ENCODE data around the gene KDM5B. TPM values are rescaled to one million over a fixed set of nuclear protein-coding genes. Genes with fewer than 3 reads are reported as not detected.

KDM5B gene
- total and polyA plus RNA-seq, 2 of the 8 experiments (the other 6 are each of a cell fraction or from before 2014, with no cell fraction given) = 73.3 to 210 TPM

- no peaks in the 10 kb centered on the region; the same call in 1 of the 2 replicates for H3K23me2 ChIP-seq (ENCODE audit: low read depth, low read length)
- no peak overlapping the region for H3K56ac ChIP-seq (replicated peaks; ENCODE audit: insufficient read length, low read depth, low read length)
These were observed 118.5 kb downstream of the KDM5B start for GRCh38 chr1:202689493-202690342.

More at GRCh38 chr1:202689493-202690342, 118.5 kb downstream of the KDM5B start:
- ChIA-PET POLR2A (ENCODE audit: partially characterized antibody) (interaction anchor here (0.6 to 1.2 kb wide), 2 partner anchors 14 to 1090 kb away, joined by 3 read pairs; no protein-coding TSS in a partner anchor), CTCF (ENCODE audit: partially characterized antibody) (interaction anchor here (1.6 to 8.3 kb wide), 7 partner anchors 8 to 35 kb away, joined by 5 to 105 read pairs (median 19); no protein-coding TSS in a partner anchor)
- H3K27me3 ChIP-seq (replicated peaks in 1 of 4; ENCODE audit: control insufficient read depth in 3 of 4, extremely low read depth in 1 of 4, insufficient read depth in 3 of 4, low read length in 3 of 4) = 0 out of 7 replicates have a peak, but pooled peaks cover 0 to 3% (median 0%) of the 10 kb centered on the region in 4 experiments
- H3K27ac ChIP-seq (ENCODE audit: low read depth, low read length) = no peak overlapping the region
- no peak overlapping the region for H3K14ac ChIP-seq (ENCODE audit: insufficient read length)
- H3K4me1 ChIP-seq (replicated peaks in 1 of 4; ENCODE audit: control insufficient read depth in 3 of 4, insufficient read depth in 4 of 4, low read length in 3 of 4) = peaks cover 0 to 4% (median 1%) of the 10 kb centered on the region in 4 experiments; a peak in 2 of 7 replicates
- H2BK12ac ChIP-seq (ENCODE audit: low read depth, low read length) = no peak overlapping the region
- no peak overlapping the region for H2AFZ ChIP-seq (ENCODE audit: low read length)
- H3K79me2 ChIP-seq (ENCODE audit: control insufficient read depth in 1 of 2, insufficient read depth in 2 of 2, low read length in 2 of 2) = no peaks in the 10 kb centered on the region
- no peak overlapping the region for H4K8ac ChIP-seq (ENCODE audit: extremely low read depth, insufficient read depth, low read length)
- 86% methylated on average over 9 of the region's 9 CpGs; no CpG with 5 or more reads in 1 of the 2 experiments for WGBS, 2 experiments (ENCODE audit: extremely low coverage in 1 of 2, insufficient coverage in 1 of 2, insufficient read length in 1 of 2, insufficient replicate concordance in 2 of 2, low coverage in 1 of 2, low lambda C conversion rate in 2 of 2, missing lambda C conversion rate in 1 of 2)
- no peaks in the 10 kb centered on the region for H3K9me3 ChIP-seq (ENCODE audit: insufficient read depth in 2 of 2, low read depth in 1 of 2, low read length in 1 of 2)
- DNase-seq (ENCODE audit: low read depth in 1 of 2, low spot score in 2 of 2) (no peak), FAIRE-seq (no peak)
- no peak overlapping the region for H3K4me3 ChIP-seq (ENCODE audit: extremely low read depth in 1 of 4, insufficient read depth in 2 of 4, low read depth in 3 of 4, low read length in 4 of 4)
- H2BK120ac ChIP-seq (replicated peaks; ENCODE audit: low read depth, low read length) = no peak overlapping the region
- H3K9ac ChIP-seq (replicated peaks in 1 of 4; ENCODE audit: extremely low read depth in 1 of 4, low read depth in 3 of 4, low read length in 3 of 4) = no peak overlapping the region
- no peak overlapping the region for H2BK15ac ChIP-seq (ENCODE audit: low read length)
- H3K4me2 ChIP-seq (ENCODE audit: insufficient read depth in 1 of 2, low read depth in 2 of 2, low read length in 2 of 2) = no peak overlapping the region
- no peak overlapping the region for H2AK5ac ChIP-seq (ENCODE audit: low read depth, low read length)
- no peak overlapping the region for H3K23ac ChIP-seq (ENCODE audit: insufficient read length)
- no peaks in the 10 kb centered on the region for H3K79me1 ChIP-seq (ENCODE audit: low read depth, low read length)
- no peak overlapping the region for H4K5ac ChIP-seq (ENCODE audit: insufficient read length, low read depth, low read length)
- H3K4ac ChIP-seq (replicated peaks; ENCODE audit: insufficient read length, low read depth, low read length) = no peak overlapping the region
- no peak overlapping the region for H2BK5ac ChIP-seq (ENCODE audit: low read depth, low read length)
- H4K20me1 ChIP-seq (replicated peaks in 1 of 2; ENCODE audit: control insufficient read depth in 1 of 2, insufficient read depth in 2 of 2, low read length in 2 of 2) = peaks cover 0 to 11% of the 10 kb centered on the region in 2 experiments
- H4K91ac ChIP-seq (replicated peaks; ENCODE audit: insufficient read length, low read length) = no peak overlapping the region
- H2BK20ac ChIP-seq (ENCODE audit: low read length) = no peak overlapping the region
- no peak for TF ChIP-seq MAX (IDR thresholded peaks at IDR 0.05)
- no peak for TF ChIP-seq JUND (IDR thresholded peaks at IDR 0.05; ENCODE audit: low read length)
- no peak for TF ChIP-seq RAD21 (IDR thresholded peaks at IDR 0.05 in 1 of 2, conservative IDR thresholded peaks at IDR 0.05 in 1 of 2; ENCODE audit: low read depth in 2 of 2, low read length in 2 of 2)
- no peak for TF ChIP-seq SIX5 (IDR thresholded peaks at IDR 0.05; ENCODE audit: low read depth, low read length)
- no peaks in the 10 kb centered on the region for H3K36me3 ChIP-seq (ENCODE audit: control insufficient read depth in 2 of 4, insufficient read depth in 4 of 4, low read length in 3 of 4)
- no peak overlapping the region for H3K18ac ChIP-seq (ENCODE audit: extremely low read depth, low read length)

All from H1 (cell line).